Thymus (tissue), 11 donors: ENCODE measurements around the gene LTF. TPM values are rescaled to one million over a fixed set of nuclear protein-coding genes. Genes with fewer than 3 reads are reported as not detected.

Source experiments
- DNase-seq, 9 donors: peaks; one replicate each; pipeline ENCODE4 v3.0.0-alpha.2; 2013; ENCODE audit warnings: low spot score in 9 of 9, low read depth in 6 of 9, missing footprints in 1 of 9
- H3K27ac ChIP-seq, 2 donors: one replicate each; pipeline ENCODE4 v1.5.1; 2013; ENCODE audit warnings: control low read depth in 1 of 2, low read depth in 1 of 2, low read length in 1 of 2, mild to moderate bottlenecking in 1 of 2, moderate library complexity in 1 of 2
- H3K27me3 ChIP-seq, 2 donors: one replicate each; pipeline ENCODE4 v1.5.1; 2013; ENCODE audit warnings: low read length in 1 of 2; ENCODE audit not compliant: control insufficient read depth in 2 of 2, insufficient read depth in 1 of 2
- H3K36me3 ChIP-seq, 2 donors: one replicate each; pipeline ENCODE4 v1.5.1; 2013; ENCODE audit warnings: low read length in 1 of 2, mild to moderate bottlenecking in 1 of 2, moderate library complexity in 1 of 2; ENCODE audit not compliant: control insufficient read depth in 2 of 2, insufficient read depth in 2 of 2
- H3K4me1 ChIP-seq, 2 donors: one replicate each; pipeline ENCODE4 v1.5.1; 2013; ENCODE audit warnings: low read length in 2 of 2; ENCODE audit not compliant: control insufficient read depth in 2 of 2, insufficient read depth in 2 of 2
- H3K4me3 ChIP-seq, 2 donors: one replicate each; pipeline ENCODE4 v1.5.1; 2013; ENCODE audit warnings: low read length in 2 of 2, control low read depth in 1 of 2, mild to moderate bottlenecking in 1 of 2
- H3K9me3 ChIP-seq, 2 donors: one replicate each; pipeline ENCODE4 v1.5.1; 2013; ENCODE audit warnings: low read length in 1 of 2, mild to moderate bottlenecking in 1 of 2; ENCODE audit not compliant: control insufficient read depth in 2 of 2, insufficient read depth in 1 of 2
- WGBS: extraction: QIAGEN DNeasy Blood & Tissue Kit; methylation state at CpG from one replicate; pipeline ENCODE4 v1.1.7; 2013; 5-methylcytosine and 5-hydroxymethylcytosine counted together
- polyA plus RNA-seq: library from polyadenylated mRNA; stranded (reverse); fragments of 200-250 nt; gene quantifications from one replicate; pipeline ENCODE4 v1.2.3, GENCODE V29; 2013
- total RNA-seq: library from RNA; stranded (reverse); fragments of 120-200 nt; gene quantifications from one replicate; pipeline ENCODE4 v1.2.4, GENCODE V29; 2013
- donor health status: healthy.

LTF gene
- total and polyA plus RNA-seq, 2 donors = 44.2 to 64.3 TPM

GRCh38 chr3:46484388-46484787 lies 19.7 kb upstream of the LTF start:
- 100% methylated on average over 1 of the region's 1 CpG for WGBS
- H3K27ac ChIP-seq = no peak overlapping the region

DNA sequence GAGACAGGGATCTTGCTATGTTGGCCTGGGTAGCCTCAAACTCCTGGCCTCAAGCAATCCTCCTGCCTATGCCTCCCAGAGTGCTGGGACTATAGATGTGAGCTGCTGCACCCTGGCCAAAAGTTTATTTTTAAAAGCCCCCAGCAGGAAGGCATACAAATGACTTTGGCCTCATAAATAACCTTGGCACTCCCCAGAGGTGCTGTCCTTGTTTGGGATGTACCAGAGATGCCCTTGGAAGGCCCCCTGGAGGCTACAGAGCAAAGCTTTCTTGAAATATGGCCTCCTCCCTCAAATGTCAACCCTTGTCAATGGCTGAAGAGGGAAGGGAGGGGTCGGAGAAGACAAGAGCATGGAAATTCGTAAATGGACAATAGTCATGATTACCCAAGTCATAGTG lies 19.1 kb upstream of the LTF start:
- Histone ChIP-seq H3K27me3 (no peaks in the 10 kb centered on the region), H3K9me3 (no peaks in the 10 kb centered on the region), H3K4me1 (peaks cover under 1 to 2% of the 10 kb centered on the region in 2 donors), H3K27ac (no peak overlapping the region), H3K4me3 (no peak overlapping the region), H3K36me3 (no peaks in the 10 kb centered on the region)
- DNase-seq = no peak
- 96% methylated on average over 2 of the region's 2 CpGs for WGBS

More at GRCh38 chr3:46484388-46484787, 19.7 kb upstream of the LTF start:
- Histone ChIP-seq H3K4me3 (no peak overlapping the region), H3K27me3 (no peaks in the 10 kb centered on the region), H3K36me3 (no peaks in the 10 kb centered on the region), H3K9me3 (no peaks in the 10 kb centered on the region), H3K4me1 (peaks cover 6 to 7% of the 10 kb centered on the region in 2 donors)
- no peak for DNase-seq

DNA sequence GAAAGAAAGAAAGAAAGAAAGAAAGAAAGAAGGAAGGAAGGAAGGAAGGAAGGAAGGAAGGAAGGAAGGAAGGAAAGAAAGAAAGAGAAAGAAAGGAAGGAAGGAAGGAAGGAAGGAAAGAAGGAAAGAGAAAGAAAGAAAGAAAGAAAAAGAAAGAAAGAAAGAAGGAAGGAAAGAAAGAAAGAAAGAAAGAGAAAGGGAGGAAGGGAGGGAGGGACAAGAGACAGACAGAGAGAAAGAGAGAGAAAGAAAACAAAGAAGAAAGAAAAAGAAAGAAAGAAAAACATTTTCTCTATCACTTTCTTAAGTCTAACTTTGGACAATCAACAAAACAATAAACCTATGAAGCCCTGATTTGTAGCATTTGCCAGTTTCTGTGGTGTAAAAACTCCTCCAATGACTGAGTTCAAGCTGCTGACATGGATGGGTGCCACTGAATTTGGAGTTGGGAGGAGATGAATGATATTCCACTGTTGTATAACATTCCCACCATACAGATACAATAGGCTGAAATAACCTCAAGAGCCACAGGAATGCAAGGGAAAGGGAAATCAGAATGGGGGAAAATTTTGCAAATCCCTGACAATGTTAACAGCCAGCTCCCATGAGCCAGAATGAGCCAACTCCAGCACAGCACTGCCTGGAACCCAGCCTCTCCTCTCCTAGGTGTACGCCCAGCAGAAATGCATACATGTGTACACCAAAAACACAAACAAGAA lies 18.1 kb upstream of the LTF start:
- Histone ChIP-seq H3K36me3 (no peaks in the 10 kb centered on the region), H3K27ac (no peak overlapping the region), H3K9me3 (no peaks in the 10 kb centered on the region), H3K4me1 (no peaks in the 10 kb centered on the region), H3K27me3 (no peaks in the 10 kb centered on the region), H3K4me3 (no peak overlapping the region)
- WGBS = 98% methylated on average over 1 of the region's 1 CpG
- no peak for DNase-seq

DNA sequence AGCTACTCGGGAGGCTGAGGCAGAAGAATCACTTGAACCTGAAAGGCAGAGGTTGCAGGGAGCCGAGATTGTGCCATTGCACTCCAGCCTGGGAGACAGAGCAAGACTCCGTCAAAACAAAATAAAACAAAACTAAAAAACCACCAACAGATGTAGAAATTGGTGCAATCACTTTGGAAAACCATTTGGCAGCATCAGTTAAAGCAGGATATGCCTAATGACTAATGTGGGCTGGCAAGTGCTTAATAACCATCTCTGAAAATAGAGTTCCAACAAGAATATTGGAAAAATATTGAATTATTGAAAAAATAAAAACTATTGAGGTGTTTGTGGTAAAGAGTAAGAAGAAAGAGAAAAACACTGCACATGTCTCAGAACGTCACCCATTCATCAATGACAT lies 16.9 kb upstream of the LTF start:
- WGBS = 96% methylated on average over 4 of the region's 4 CpGs
- Histone ChIP-seq H3K4me3 (no peak overlapping the region), H3K4me1 (no peaks in the 10 kb centered on the region), H3K36me3 (no peaks in the 10 kb centered on the region), H3K27ac (no peak overlapping the region), H3K9me3 (no peaks in the 10 kb centered on the region), H3K27me3 (no peaks in the 10 kb centered on the region)
- no peak for DNase-seq

- H3K4me1 ChIP-seq = no peaks in the 10 kb centered on the region
- no peak overlapping the region for H3K4me3 ChIP-seq
- H3K27me3 ChIP-seq = no peaks in the 10 kb centered on the region
- no peak for DNase-seq
- no peaks in the 10 kb centered on the region for H3K36me3 ChIP-seq
- H3K27ac ChIP-seq = no peak overlapping the region
- WGBS = 94% methylated on average over 6 of the region's 6 CpGs
- H3K9me3 ChIP-seq = no peaks in the 10 kb centered on the region
Observed at GRCh38 chr3:46480491-46481195, 15.9 kb upstream of the LTF start.

DNA sequence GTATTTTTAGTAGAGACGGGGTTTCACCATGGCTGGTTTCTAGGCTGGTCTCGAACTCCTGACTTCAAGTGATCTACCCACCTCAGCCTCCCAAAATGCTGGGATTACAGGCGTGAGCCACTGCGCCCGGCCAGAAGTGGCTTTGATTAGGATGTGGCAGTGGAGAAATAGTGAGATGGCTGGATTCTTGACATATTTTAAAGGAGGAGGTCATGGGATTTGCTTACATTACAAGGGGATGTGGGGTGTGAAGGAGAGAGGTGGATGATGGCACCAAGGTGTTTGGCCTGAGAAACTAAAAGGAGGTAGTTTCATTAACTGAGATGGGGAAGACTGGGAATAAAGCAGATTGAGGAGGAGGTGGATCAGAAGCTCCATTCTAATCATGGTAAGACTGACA lies 15.0 kb upstream of the LTF start:
- H3K9me3 ChIP-seq = no peaks in the 10 kb centered on the region
- H3K4me3 ChIP-seq = no peak overlapping the region
- 89% methylated on average over 5 of the region's 5 CpGs for WGBS
- no peak for DNase-seq
- H3K27me3 ChIP-seq = no peaks in the 10 kb centered on the region
- H3K36me3 ChIP-seq = no peaks in the 10 kb centered on the region
- H3K27ac ChIP-seq = no peak overlapping the region
- H3K4me1 ChIP-seq = no peaks in the 10 kb centered on the region

- 96% methylated on average over 5 of the region's 5 CpGs for WGBS
- H3K36me3 ChIP-seq = no peaks in the 10 kb centered on the region
- DNase-seq = no peak
Observed at GRCh38 chr3:46479021-46479420, 14.3 kb upstream of the LTF start.

DNA sequence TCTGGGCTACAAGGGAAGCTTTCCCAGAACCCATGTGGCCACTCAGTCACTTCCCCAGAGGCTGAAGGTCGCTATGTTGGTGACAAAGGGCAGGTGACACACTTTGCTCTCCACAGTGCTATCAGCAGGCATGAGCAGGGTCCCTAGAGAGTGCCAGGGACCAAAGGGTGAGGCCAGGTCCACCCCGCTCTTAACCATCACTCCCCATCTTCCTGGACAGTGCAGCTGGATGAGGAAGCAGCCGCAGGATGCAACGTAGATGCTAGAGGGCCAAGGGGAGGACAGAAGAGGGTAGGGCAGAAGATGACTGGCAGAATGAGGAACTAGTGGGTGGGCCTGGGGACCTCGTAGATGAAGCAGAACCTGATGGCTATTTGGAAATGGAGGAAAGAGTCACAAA lies 13.6 kb upstream of the LTF start:
- Histone ChIP-seq H3K9me3 (no peaks in the 10 kb centered on the region), H3K4me3 (no peak overlapping the region), H3K27ac (no peak overlapping the region), H3K4me1 (no peaks in the 10 kb centered on the region), H3K36me3 (no peaks in the 10 kb centered on the region), H3K27me3 (no peaks in the 10 kb centered on the region)
- WGBS = 80% methylated on average over 5 of the region's 5 CpGs
- DNase-seq = no peak

More at GRCh38 chr3:46479021-46479420, 14.3 kb upstream of the LTF start:
- no peaks in the 10 kb centered on the region for H3K4me1 ChIP-seq
- no peaks in the 10 kb centered on the region for H3K9me3 ChIP-seq
- no peak overlapping the region for H3K27ac ChIP-seq
- H3K4me3 ChIP-seq = no peak overlapping the region
- no peaks in the 10 kb centered on the region for H3K27me3 ChIP-seq

DNA sequence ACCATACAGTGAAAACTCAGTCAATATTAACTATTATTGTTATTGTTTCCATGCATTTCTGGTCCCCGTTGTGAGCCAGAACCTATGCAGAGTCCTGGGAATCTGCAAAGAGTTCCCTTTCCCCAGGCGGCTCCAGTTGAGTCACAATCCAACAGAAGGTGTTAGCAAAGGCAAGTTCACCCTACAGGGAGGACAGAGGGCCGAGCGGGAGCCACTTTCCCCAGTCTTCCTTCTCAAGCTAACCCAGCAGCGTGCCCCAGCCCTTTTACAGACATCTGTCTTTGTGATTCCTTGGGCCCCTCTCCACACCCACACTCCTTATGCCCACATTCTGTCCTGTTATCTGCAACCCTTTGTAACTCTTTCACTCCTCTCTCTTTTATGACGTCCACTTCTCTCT lies 13.1 kb upstream of the LTF start:
- Histone ChIP-seq H3K4me1 (no peaks in the 10 kb centered on the region), H3K4me3 (no peak overlapping the region), H3K36me3 (no peaks in the 10 kb centered on the region), H3K9me3 (no peaks in the 10 kb centered on the region), H3K27me3 (no peaks in the 10 kb centered on the region), H3K27ac (no peak overlapping the region)
- 97% methylated on average over 6 of the region's 6 CpGs for WGBS
- DNase-seq = no peak
